PFSK-1 (cell line): Measurements from ENCODE around the gene PYROXD2.

Experiments
- FOXP2 ChIP-seq: optimal IDR thresholded peaks from 2 replicates; pipeline ENCODE3; 2011; ENCODE audit warnings: borderline replicate concordance, control low read depth, inconsistent platforms; ENCODE audit not compliant: insufficient read depth; ENCODE audit errors: extremely low read length, extremely low read depth
- POLR2AphosphoS5 ChIP-seq: IDR thresholded peaks from 2 replicates; pipeline ENCODE4 v1.6.1; 2012; ENCODE audit warnings: low read depth, mild to moderate bottlenecking, control low read depth, low read length, moderate library complexity
- REST ChIP-seq, 2 experiments: IDR thresholded peaks; 2 replicates each; pipeline versions ENCODE4 v1.6.1 to v1.8.0; 2011 to 2012; ENCODE audit warnings: low read depth in 2 of 2, low read length in 2 of 2, control low read depth in 1 of 2, inconsistent platforms in 1 of 2, mild to moderate bottlenecking in 1 of 2, moderate library complexity in 1 of 2; ENCODE audit not compliant: insufficient read depth in 1 of 2
- SIN3A ChIP-seq: IDR thresholded peaks from 2 replicates; pipeline ENCODE4 v1.6.1; 2012; ENCODE audit warnings: mild to moderate bottlenecking, low read length, moderate library complexity, borderline replicate concordance; ENCODE audit not compliant: insufficient read depth
- TAF1 ChIP-seq: IDR thresholded peaks from 2 replicates; pipeline ENCODE4 v1.6.1; 2012; ENCODE audit warnings: low read length, control low read depth, borderline replicate concordance; ENCODE audit not compliant: insufficient read depth

PYROXD2 gene

GRCh38 chr10:98430427-98430826 is 15.4 kb upstream of the PYROXD2 start:
- TF ChIP-seq FOXP2 = no peak
- no peak for TF ChIP-seq TAF1
- TF ChIP-seq POLR2AphosphoS5 = no peak
- no peak for TF ChIP-seq SIN3A
- no peak for TF ChIP-seq REST (IDR thresholded peaks at IDR 0.05; ENCODE audit: insufficient read depth in 1 of 2, low read depth in 2 of 2, low read length in 2 of 2)

GRCh38 chr10:98429320-98430072 is 14.5 kb upstream of the PYROXD2 start:
- no peak for TF ChIP-seq FOXP2
- TF ChIP-seq REST (IDR thresholded peaks at IDR 0.05; ENCODE audit: insufficient read depth in 1 of 2, low read depth in 2 of 2, low read length in 2 of 2) = no peak
- TF ChIP-seq SIN3A = no peak
- TF ChIP-seq POLR2AphosphoS5 = no peak
- TF ChIP-seq TAF1 = no peak

GRCh38 chr10:98427011-98427515 is 12.1 kb upstream of the PYROXD2 start:
- TF ChIP-seq FOXP2 = no peak
- no peak for TF ChIP-seq REST (IDR thresholded peaks at IDR 0.05; ENCODE audit: insufficient read depth in 1 of 2, low read depth in 2 of 2, low read length in 2 of 2)
- no peak for TF ChIP-seq SIN3A
- no peak for TF ChIP-seq POLR2AphosphoS5
- no peak for TF ChIP-seq TAF1

- TF ChIP-seq SIN3A (no peak), POLR2AphosphoS5 (no peak), FOXP2 (no peak), REST (IDR thresholded peaks at IDR 0.05; ENCODE audit: insufficient read depth in 1 of 2, low read depth in 2 of 2, low read length in 2 of 2) (no peak), TAF1 (no peak)
Observed at GRCh38 chr10:98425511-98426352, 10.8 kb upstream of the PYROXD2 start.
